ENCODE measurements around the gene TNIP1. TPM values are rescaled to one million over a fixed set of nuclear protein-coding genes. Genes with fewer than 3 reads are reported as not detected.

The TNIP1 gene
- total RNA-seq, 1 experiment from 2014 or later: 65.7 TPM

GRCh38 chr5:151097820-151098767, 17.3 kb upstream of the TNIP1 start:
- ChIA-PET POLR2A (interaction anchor here (0.5 kb wide), 1 partner anchor 20 kb away, joined by 5 read pairs; no protein-coding TSS in a partner anchor), CTCF (interaction anchor here (2.6 kb wide), 1 partner anchor 47 kb away, joined by 8 read pairs; no protein-coding TSS in a partner anchor)
- H3K27ac Mint-ChIP-seq (ENCODE audit: unreplicated experiment): no peak overlapping the region
- H3K36me3 Mint-ChIP-seq (ENCODE audit: insufficient read depth, unreplicated experiment): no peaks in the 10 kb centered on the region
- H3K36me3 ChIP-seq (ENCODE audit: control insufficient read depth, insufficient read depth, low read length): no peaks in the 10 kb centered on the region
- H3K27me3 Mint-ChIP-seq (ENCODE audit: insufficient read depth, unreplicated experiment): no peaks in the 10 kb centered on the region
- DNase-seq: no peak
- no peaks in the 10 kb centered on the region for H3K9me3 ChIP-seq
- no peaks in the 10 kb centered on the region for H3K9me3 Mint-ChIP-seq (ENCODE audit: unreplicated experiment)
- H3K4me1 Mint-ChIP-seq (ENCODE audit: low read depth, unreplicated experiment): peaks cover 37% of the 10 kb centered on the region
- no peak overlapping the region for H3K4me3 Mint-ChIP-seq (ENCODE audit: unreplicated experiment)
- intact Hi-C loops (cut with micrococcal nuclease; ENCODE audit: unreplicated experiment): no loop called here
- H3K4me1 ChIP-seq: peaks cover 46% of the 10 kb centered on the region
- no peaks in the 10 kb centered on the region for H3K27me3 ChIP-seq (replicated peaks; ENCODE audit: control insufficient read depth, insufficient read depth, low read length)
- H3K4me3 ChIP-seq (ENCODE audit: low read depth, low read length): no peak overlapping the region
- no TSS peak for BruUV-seq (replicated peaks)
- TF ChIP-seq, protein P1, sequence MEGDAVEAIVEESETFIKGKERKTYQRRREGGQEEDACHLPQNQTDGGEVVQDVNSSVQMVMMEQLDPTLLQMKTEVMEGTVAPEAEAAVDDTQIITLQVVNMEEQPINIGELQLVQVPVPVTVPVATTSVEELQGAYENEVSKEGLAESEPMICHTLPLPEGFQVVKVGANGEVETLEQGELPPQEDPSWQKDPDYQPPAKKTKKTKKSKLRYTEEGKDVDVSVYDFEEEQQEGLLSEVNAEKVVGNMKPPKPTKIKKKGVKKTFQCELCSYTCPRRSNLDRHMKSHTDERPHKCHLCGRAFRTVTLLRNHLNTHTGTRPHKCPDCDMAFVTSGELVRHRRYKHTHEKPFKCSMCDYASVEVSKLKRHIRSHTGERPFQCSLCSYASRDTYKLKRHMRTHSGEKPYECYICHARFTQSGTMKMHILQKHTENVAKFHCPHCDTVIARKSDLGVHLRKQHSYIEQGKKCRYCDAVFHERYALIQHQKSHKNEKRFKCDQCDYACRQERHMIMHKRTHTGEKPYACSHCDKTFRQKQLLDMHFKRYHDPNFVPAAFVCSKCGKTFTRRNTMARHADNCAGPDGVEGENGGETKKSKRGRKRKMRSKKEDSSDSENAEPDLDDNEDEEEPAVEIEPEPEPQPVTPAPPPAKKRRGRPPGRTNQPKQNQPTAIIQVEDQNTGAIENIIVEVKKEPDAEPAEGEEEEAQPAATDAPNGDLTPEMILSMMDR (IDR thresholded peaks at IDR 0.05; ENCODE audit: insufficient read depth in 1 of 2, low read depth in 1 of 2, low read length in 1 of 2, severe bottlenecking in 1 of 2, unreplicated experiment in 1 of 2): no peak

- CTCF ChIA-PET: interaction anchor here (2.6 kb wide), 1 partner anchor 46 kb away, joined by 8 read pairs; no protein-coding TSS in a partner anchor
- no peaks in the 10 kb centered on the region for H3K36me3 ChIP-seq (ENCODE audit: control insufficient read depth, insufficient read depth, low read length)
- Mint-ChIP-seq H3K27me3 (ENCODE audit: insufficient read depth, unreplicated experiment) (no peaks in the 10 kb centered on the region), H3K36me3 (ENCODE audit: insufficient read depth, unreplicated experiment) (peaks cover under 1% of the 10 kb centered on the region), H3K9me3 (ENCODE audit: unreplicated experiment) (no peaks in the 10 kb centered on the region), H3K4me1 (ENCODE audit: low read depth, unreplicated experiment) (peaks cover 38% of the 10 kb centered on the region), H3K27ac (ENCODE audit: unreplicated experiment) (no peak overlapping the region), H3K4me3 (ENCODE audit: unreplicated experiment) (no peak overlapping the region)
- intact Hi-C loops (cut with micrococcal nuclease; ENCODE audit: unreplicated experiment): no loop called here
- peaks cover 47% of the 10 kb centered on the region for H3K4me1 ChIP-seq
- POLR2A ChIA-PET: no interaction called here
- no peak overlapping the region for H3K4me3 ChIP-seq (ENCODE audit: low read depth, low read length)
- H3K27me3 ChIP-seq (replicated peaks; ENCODE audit: control insufficient read depth, insufficient read depth, low read length): no peaks in the 10 kb centered on the region
- TF ChIP-seq, protein P1 (IDR thresholded peaks at IDR 0.05; ENCODE audit: insufficient read depth in 1 of 2, low read depth in 1 of 2, low read length in 1 of 2, severe bottlenecking in 1 of 2, unreplicated experiment in 1 of 2): no peak
- no TSS peak for BruUV-seq (replicated peaks)
- no peaks in the 10 kb centered on the region for H3K9me3 ChIP-seq
- no peak for DNase-seq
Measured at GRCh38 chr5:151097061-151097460, 16.2 kb upstream of the TNIP1 start.

- H3K27ac Mint-ChIP-seq (ENCODE audit: unreplicated experiment): peak overlapping the region; percentile 66
Measured at GRCh38 chr5:151096001-151096373, 15.2 kb upstream of the TNIP1 start.

More at GRCh38 chr5:151096001-151096373, 15.2 kb upstream of the TNIP1 start:
- ChIA-PET CTCF (interaction anchor here (1.1 kb wide), 1 partner anchor 69 kb away, joined by 4 read pairs; no protein-coding TSS in a partner anchor), POLR2A (no interaction called here)
- intact Hi-C loops (cut with micrococcal nuclease; ENCODE audit: unreplicated experiment): no loop called here
- Histone ChIP-seq H3K9me3 (no peaks in the 10 kb centered on the region), H3K4me3 (ENCODE audit: low read depth, low read length) (no peak overlapping the region), H3K27me3 (replicated peaks; ENCODE audit: control insufficient read depth, insufficient read depth, low read length) (no peaks in the 10 kb centered on the region), H3K36me3 (ENCODE audit: control insufficient read depth, insufficient read depth, low read length) (no peaks in the 10 kb centered on the region), H3K4me1 (peaks cover 47% of the 10 kb centered on the region)
- Mint-ChIP-seq H3K4me3 (ENCODE audit: unreplicated experiment) (no peak overlapping the region), H3K9me3 (ENCODE audit: unreplicated experiment) (no peaks in the 10 kb centered on the region), H3K27me3 (ENCODE audit: insufficient read depth, unreplicated experiment) (no peaks in the 10 kb centered on the region), H3K4me1 (ENCODE audit: low read depth, unreplicated experiment) (peaks cover 38% of the 10 kb centered on the region), H3K36me3 (ENCODE audit: insufficient read depth, unreplicated experiment) (peaks cover 7% of the 10 kb centered on the region)
- TF ChIP-seq, protein P1 (IDR thresholded peaks at IDR 0.05; ENCODE audit: insufficient read depth in 1 of 2, low read depth in 1 of 2, low read length in 1 of 2, severe bottlenecking in 1 of 2, unreplicated experiment in 1 of 2): no peak
- no TSS peak for BruUV-seq (replicated peaks)
- DNase-seq: no peak

Measured in Caco-2 (cell line).